Muscle of back (tissue), 13 donors: ENCODE results near the gene ACOT12. TPM values are rescaled to one million over a fixed set of nuclear protein-coding genes. Genes with fewer than 3 reads are reported as not detected.
"Not testable (repeated sequence)": the region's sequence is repeated elsewhere in the genome, so short reads cannot be mapped to it uniquely, and the experiment has no call there.

Experiments used
- DNase-seq, 3 donors: peaks; one replicate each; pipeline versions ENCODE4 v3.0.0 to v3.0.0-alpha.2; 2013
- long read RNA-seq, 9 donors: transcript quantifications; one replicate each; lab custom pipeline, GENCODE V29; 2026
- polyA plus RNA-seq, 10 donors: library from polyadenylated mRNA; unstranded; fragments of 120-200 nt; gene quantifications; one replicate each; pipeline ENCODE4 v1.2.1, GENCODE V29; 2013; ENCODE audit not compliant: insufficient read length in 10 of 10

The ACOT12 gene
- polyA plus RNA-seq = under 1 TPM in 7 of 10 donors, not detected in 3; 0.15 to 0.57 (median 0.20) TPM
- long read RNA-seq, donor 1 = 0 reads
- long read RNA-seq, donor 2 = 0 reads
- long read RNA-seq, donor 3 = 0 reads
- long read RNA-seq, donor 4 = 0 reads
- long read RNA-seq, donor 5 = 0 reads
- long read RNA-seq, donor 6 = 0 reads
- long read RNA-seq, donor 7 = 0 reads
- long read RNA-seq, donor 8 = 0 reads
- long read RNA-seq, donor 9 = 0 reads

DNA sequence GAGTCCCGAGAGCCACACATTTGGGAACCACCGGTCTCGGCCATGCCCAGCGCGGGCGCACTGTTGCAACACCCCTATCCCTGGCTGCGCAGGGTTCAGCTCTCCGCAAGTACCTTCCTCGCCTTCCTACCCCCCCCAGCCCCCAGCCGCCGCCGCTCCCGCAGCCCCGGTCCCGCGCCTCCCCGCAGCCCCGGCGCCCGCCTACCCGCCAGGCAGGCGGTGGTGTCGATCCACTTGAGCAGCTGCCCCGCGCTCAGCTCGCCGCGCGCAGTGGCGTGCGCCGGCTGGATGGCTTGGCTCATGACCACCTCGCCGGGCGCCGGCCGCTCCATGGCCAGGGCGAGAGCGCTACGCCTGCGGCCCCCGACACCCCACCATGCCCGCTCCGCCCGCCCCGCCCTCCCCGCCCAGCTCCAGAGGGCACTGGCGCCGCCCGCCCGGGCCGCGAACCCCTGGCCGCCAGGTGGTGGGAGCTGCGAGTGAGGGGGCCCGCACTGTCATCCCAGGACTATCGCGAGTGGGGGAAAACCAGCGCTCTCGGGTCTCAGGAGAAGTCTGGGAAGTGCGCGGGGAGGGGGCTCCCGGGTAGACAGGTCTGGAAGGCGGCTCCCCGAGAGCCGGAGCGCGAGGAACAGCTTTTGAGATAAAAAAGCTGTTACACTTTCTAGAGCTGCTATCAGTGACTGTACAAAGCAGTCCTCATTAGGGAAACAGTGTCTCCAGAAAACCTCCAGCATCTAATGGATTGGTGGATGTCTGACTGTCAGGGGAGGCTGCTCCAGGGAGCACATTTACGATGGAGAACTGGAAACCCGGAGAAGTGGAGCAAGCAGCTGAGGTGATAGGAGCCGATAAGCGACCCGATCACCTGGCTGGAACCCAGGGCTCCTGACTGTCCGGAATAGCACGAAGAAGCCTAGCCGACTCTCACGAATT lies at the start of gene ACOT12:
ACOT12 (minus strand) TSS at position 352 of the 936 bp plus-strand sequence; CDS start at position 332, 20 bp downstream.
- peak in 2 of 3 donors; percentile 16 to 52 for DNase-seq

DNA sequence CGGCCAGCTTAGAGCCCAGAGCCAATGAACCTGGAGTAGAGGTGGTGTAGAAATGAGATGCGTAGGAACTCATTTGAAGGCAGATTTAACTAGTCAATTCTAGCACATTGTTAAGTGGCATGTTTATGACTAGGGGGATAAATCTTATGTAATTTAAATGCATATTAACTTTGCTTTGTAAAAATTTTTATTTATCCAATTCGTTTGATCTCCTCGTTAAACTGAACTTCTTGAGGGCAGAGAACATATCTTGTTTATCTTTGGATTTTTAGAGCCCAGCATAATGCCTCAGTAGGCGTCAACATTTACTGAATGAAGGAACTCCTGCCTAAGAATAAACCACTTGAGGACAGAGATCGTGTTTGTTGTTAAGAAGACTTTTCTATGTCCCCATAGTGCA lies 41.1 kb upstream of the ACOT12 start:
- DNase-seq = no peak

DNA sequence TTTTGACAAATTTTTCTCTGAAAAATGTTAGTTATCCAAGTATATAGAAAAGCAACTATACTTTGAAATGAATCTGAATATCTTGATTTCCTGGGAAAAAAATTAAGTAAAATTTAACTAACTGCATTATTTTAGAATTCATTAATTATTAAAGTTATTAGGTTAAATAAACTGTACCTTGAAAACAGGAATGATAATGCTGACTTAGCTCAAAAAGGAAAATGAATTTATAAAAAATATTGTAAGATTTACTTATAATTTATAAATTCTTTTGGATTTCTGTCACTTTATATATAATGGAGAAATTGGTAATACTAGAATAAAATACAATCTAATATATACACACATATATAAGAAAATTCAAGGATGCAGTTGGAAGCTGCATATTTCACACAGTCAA lies 36.1 kb upstream of the ACOT12 start:
- DNase-seq = no peak

DNA sequence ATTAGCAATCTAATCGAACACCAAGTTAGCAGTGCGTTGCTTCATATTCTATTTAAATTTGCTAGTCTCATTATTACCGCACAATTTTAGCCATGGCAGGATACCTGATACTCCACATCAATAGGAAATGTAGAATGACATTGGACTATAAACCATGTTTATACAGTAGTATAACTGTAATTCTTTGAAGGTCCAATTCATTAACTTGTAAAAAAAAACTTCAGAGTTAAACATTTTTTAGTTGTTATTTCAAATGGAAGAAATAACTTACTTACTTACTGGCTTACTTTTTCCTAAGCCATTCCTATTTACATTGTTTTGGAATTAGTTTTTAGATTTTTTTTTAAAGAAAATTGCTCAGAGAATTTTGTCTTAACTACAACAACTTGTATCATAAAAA lies 35.4 kb upstream of the ACOT12 start:
- no peak for DNase-seq

GRCh38 chr5:81428861-81429260 lies 34.9 kb upstream of the ACOT12 start:
- no peak for DNase-seq

GRCh38 chr5:81428446-81428845 lies 34.5 kb upstream of the ACOT12 start:
- no peak for DNase-seq

- DNase-seq = no peak
These were observed 33.6 kb upstream of the ACOT12 start for GRCh38 chr5:81427566-81427965.

- DNase-seq = peak in 1 of 3 donors; percentile 23
These were observed 32.6 kb upstream of the ACOT12 start for GRCh38 chr5:81426359-81427030.

DNA sequence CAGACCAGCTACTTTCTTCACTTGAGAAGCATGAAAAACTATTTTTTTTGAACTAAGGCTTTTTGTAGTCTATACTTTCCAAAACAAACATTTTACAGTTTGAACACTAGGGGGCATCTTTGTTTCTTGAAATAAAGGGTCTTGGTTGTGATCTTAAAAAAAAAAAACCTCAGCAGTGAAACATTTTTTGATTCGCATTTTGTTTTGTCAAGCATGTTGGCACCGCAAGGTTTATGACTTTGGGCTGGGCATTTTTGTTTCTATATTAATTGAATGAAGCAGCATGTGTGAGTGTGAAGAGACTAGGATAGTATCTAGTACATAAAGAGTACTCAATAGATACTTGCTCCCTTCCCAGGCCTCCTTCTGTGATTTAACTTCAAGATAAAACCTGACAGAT lies 31.6 kb upstream of the ACOT12 start:
- DNase-seq = peak; percentile 30 to 69 (median 54)

GRCh38 chr5:81424728-81425127 lies 30.8 kb upstream of the ACOT12 start:
- no peak for DNase-seq

- DNase-seq = peak in 1 of 3 donors; percentile 25
These were observed 28.7 kb upstream of the ACOT12 start for GRCh38 chr5:81422671-81423070.

DNA sequence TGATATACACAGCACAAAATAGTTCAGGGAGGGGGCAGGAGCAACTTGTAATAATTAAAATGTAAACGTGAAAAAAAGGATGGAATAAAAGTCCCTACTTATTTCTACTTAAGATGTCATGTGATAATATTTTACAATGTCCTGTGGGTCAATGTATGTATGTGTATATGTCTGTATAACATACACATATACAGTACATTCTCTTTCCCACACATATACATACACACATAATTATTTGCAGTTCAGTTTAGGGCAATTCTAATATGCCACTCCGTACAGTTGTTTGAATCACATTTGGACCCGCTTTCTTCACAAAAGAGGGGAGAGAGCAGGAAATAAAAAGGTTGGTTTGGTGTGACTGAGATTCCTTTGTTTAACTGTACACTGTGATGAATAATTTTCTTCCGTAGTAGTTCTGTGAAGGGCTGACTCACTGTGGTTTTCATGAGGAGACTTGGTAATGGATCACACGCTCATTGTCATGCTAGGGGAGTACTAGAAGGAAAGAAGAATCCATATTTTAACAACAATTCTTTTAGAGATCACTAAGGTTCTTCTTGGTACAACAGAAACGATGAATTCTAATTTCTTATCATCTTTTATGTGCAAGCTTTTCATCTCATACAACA lies 26.2 kb upstream of the ACOT12 start:
- peak in 1 of 3 donors; percentile 73 for DNase-seq

DNA sequence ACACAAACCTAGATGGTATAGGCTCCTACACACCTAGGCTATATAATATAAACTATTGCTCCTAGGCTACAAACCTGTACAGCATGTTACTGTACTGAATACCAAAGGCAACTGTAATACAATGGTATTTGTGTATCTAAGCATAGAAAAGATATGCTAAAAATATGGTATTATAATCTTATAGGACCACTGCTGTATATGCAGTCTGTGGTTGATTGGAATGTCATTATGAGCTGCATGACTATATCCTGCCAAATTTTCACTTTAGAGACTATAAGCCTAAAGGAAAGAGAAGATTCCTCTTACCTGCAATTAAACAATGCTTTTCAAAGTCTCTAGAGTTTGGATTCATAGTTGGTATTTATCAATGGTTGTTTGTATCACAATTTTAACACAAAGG lies 24.7 kb upstream of the ACOT12 start:
- no peak for DNase-seq

DNA sequence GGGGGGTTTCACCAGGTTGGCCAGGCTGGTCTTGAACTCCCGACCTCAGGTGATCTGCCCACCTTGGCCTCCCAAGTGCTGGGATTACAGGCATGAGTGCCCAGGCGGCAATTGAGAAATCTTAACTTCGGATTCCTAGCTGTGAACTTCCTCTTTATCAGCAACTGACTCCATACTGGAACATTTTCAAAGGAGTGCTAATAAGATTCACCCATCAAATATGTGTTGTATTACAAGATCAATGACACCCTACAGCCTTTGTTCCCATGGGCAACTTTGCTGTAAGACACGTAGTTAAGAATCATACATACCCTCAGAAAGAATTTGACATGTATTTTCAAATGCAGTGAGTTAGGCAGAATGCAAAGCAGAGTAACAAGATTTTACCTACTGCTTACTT lies 23.1 kb upstream of the ACOT12 start:
- no peak for DNase-seq

DNA sequence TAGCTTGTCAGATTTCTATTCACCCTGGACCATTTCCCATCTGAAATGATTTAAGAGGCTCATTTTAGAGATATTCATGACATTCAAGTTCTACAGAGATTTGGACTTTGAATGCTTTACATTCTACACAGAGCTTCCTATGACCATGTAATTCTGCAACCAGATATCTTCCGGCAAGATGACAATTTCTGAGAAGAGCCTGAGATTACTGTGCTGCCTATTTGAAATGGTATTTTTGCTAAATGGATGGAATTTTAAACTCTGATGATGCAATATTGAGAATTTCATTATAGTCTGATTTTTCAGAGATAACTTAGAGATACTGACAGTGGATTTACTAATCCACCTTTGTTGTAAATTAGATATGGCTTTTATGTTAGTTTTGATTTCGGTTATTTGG lies 16.0 kb upstream of the ACOT12 start:
- DNase-seq = peak in 1 of 3 donors; percentile 30

DNA sequence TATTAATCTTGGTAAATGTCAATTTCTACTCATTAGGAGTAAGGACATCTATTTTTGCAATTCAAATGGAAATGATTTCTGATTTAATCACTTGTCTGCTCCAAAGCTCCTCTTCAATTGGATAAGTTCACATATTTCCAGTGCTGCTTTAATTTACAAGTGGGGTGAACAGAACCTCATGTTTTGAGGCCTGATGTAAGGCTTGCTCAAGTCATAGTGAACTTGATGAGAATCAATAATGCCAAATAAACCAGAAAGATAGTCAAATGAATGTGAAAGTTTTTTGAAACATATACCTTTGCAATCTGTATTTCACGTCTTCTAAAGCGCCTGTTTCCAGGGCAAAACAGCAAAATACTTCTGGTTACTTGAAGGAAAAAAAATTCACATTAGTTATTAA lies 15.4 kb upstream of the ACOT12 start:
- no peak for DNase-seq

DNA sequence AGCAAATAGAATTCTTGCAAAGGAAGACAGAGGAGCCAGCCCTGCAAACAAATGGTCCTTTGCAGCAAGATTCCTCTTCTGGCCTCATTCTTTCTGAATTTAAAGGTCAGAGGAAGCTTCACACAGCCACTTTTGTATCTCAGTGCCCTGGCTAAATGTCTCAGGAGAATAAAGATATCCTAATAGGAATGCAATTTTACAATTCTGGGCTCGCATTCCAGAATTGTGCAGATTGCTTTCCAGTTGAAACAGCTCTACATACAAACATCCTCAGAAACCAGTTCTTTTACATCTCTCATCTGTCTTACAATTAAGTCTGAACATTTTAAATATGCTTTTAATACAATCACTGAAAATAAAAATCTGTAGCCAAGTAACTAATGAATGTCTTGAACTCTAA lies 14.6 kb upstream of the ACOT12 start:
- DNase-seq = peak in 1 of 3 donors; percentile 35

GRCh38 chr5:81407811-81408210 lies 13.9 kb upstream of the ACOT12 start:
- DNase-seq = not testable (repeated sequence)

GRCh38 chr5:81405126-81405891 lies 11.4 kb upstream of the ACOT12 start:
- DNase-seq = no peak

GRCh38 chr5:81402192-81402930 lies 8.4 kb upstream of the ACOT12 start:
- no peak for DNase-seq
